ENCODE measurements around the gene DCDC2. TPM values are rescaled to one million over a fixed set of nuclear protein-coding genes. Genes with fewer than 3 reads are reported as not detected.

DCDC2 gene
- total and polyA plus RNA-seq, 4 donors, result 0.51 to 13.0 (median 2.0) TPM

GRCh38 chr6:24330137-24330732, 27.6 kb downstream of the DCDC2 start:
- Histone ChIP-seq H3K9ac (ENCODE audit: low read depth in 1 of 2, low read length in 2 of 2) (no peak overlapping the region), H3K9me3 (ENCODE audit: control insufficient read depth in 4 of 4, low read length in 3 of 4) (no peaks in the 10 kb centered on the region), H3K4me3 (ENCODE audit: low read depth in 1 of 3, low read length in 3 of 3) (no peak overlapping the region), H3K27me3 (ENCODE audit: control insufficient read depth in 4 of 4, insufficient read depth in 4 of 4, low read length in 3 of 4) (no peaks in the 10 kb centered on the region), H3K4me1 (ENCODE audit: control insufficient read depth in 4 of 4, insufficient read depth in 4 of 4, low read length in 3 of 4) (no peaks in the 10 kb centered on the region), H3K27ac (ENCODE audit: low read depth in 1 of 2, low read length in 2 of 2) (no peak overlapping the region), H3K36me3 (ENCODE audit: control insufficient read depth in 4 of 4, insufficient read depth in 3 of 4, low read depth in 1 of 4, low read length in 3 of 4) (no peaks in the 10 kb centered on the region)
- no peak for DNase-seq (ENCODE audit: low spot score)
- TF ChIP-seq RXRA (IDR thresholded peaks at IDR 0.05) (no peak), JUND (IDR thresholded peaks at IDR 0.05) (no peak), SP1 (IDR thresholded peaks at IDR 0.05) (no peak), FOXA1 (IDR thresholded peaks at IDR 0.05) (no peak)
- 36% methylated on average over 4 of the region's 4 CpGs for WGBS

DNA sequence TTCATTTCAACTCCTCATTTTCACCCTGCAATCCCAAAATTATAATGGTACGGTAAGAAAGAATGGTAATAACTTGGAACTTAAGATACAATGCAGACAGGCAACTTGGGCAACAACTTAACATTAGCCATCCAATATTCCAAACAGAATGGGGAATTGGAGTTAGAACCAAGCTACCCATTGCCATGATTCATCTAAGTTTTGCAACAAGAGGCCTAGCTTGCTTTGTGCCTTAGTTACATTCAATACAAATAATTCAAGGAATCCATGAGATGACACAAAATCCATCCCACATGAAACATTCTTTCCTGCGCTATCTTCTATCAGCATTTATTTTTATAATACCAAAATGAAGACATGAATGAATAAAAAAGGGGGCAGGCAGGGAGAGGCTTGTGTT, 28.4 kb downstream of the DCDC2 start:
- Histone ChIP-seq H3K4me1 (ENCODE audit: control insufficient read depth in 4 of 4, insufficient read depth in 4 of 4, low read length in 3 of 4) (no peaks in the 10 kb centered on the region), H3K27ac (ENCODE audit: low read depth in 1 of 2, low read length in 2 of 2) (no peak overlapping the region), H3K9me3 (ENCODE audit: control insufficient read depth in 4 of 4, low read length in 3 of 4) (no peaks in the 10 kb centered on the region), H3K27me3 (ENCODE audit: control insufficient read depth in 4 of 4, insufficient read depth in 4 of 4, low read length in 3 of 4) (no peaks in the 10 kb centered on the region), H3K9ac (ENCODE audit: low read depth in 1 of 2, low read length in 2 of 2) (no peak overlapping the region), H3K36me3 (ENCODE audit: control insufficient read depth in 4 of 4, insufficient read depth in 3 of 4, low read depth in 1 of 4, low read length in 3 of 4) (no peaks in the 10 kb centered on the region), H3K4me3 (ENCODE audit: low read depth in 1 of 3, low read length in 3 of 3) (no peak overlapping the region)
- 68% methylated on average over 2 of the region's 2 CpGs for WGBS
- TF ChIP-seq GABPA (IDR thresholded peaks at IDR 0.05 in 1 of 2, conservative IDR thresholded peaks at IDR 0.05 in 1 of 2) (no peak), FOXA1 (IDR thresholded peaks at IDR 0.05) (no peak), ZBTB33 (IDR thresholded peaks at IDR 0.05) (no peak), EGR1 (IDR thresholded peaks at IDR 0.05; ENCODE audit: low read depth in 2 of 2) (no peak), MAX (IDR thresholded peaks at IDR 0.05) (no peak), HNF4G (IDR thresholded peaks at IDR 0.05) (no peak), HNF4A (conservative IDR thresholded peaks at IDR 0.05) (no peak), YY1 (IDR thresholded peaks at IDR 0.05) (no peak), FOXA2 (IDR thresholded peaks at IDR 0.05) (no peak), JUND (IDR thresholded peaks at IDR 0.05) (no peak)
- TF ChIP-seq, protein P1, sequence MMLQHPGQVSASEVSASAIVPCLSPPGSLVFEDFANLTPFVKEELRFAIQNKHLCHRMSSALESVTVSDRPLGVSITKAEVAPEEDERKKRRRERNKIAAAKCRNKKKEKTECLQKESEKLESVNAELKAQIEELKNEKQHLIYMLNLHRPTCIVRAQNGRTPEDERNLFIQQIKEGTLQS (IDR thresholded peaks at IDR 0.05), result no peak
- no peak for DNase-seq (ENCODE audit: low spot score)

DNA sequence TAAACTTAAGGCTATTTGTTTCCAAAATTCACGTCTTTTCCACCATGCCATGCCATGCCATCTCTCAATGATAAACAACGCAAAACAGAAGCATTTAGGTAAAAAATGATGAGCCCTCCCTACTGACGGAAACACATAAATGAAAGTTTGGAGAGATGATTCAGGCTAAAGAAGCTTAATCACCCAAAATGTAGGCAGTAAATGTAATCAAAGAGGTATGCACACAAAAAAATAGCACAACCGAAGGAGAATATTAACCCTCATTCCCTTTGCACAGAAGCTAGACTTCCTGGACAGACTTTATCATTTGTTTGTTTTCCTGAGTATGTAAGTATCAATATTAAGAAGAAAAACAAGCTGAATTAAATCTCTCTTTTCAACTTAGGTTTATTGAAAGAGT, 28.8 kb downstream of the DCDC2 start:
- Histone ChIP-seq H3K36me3 (ENCODE audit: control insufficient read depth in 4 of 4, insufficient read depth in 3 of 4, low read depth in 1 of 4, low read length in 3 of 4) (no peaks in the 10 kb centered on the region), H3K4me1 (ENCODE audit: control insufficient read depth in 4 of 4, insufficient read depth in 4 of 4, low read length in 3 of 4) (no peaks in the 10 kb centered on the region), H3K9ac (ENCODE audit: low read depth in 1 of 2, low read length in 2 of 2) (no peak overlapping the region), H3K27me3 (ENCODE audit: control insufficient read depth in 4 of 4, insufficient read depth in 4 of 4, low read length in 3 of 4) (no peaks in the 10 kb centered on the region), H3K27ac (ENCODE audit: low read depth in 1 of 2, low read length in 2 of 2) (no peak overlapping the region), H3K9me3 (ENCODE audit: control insufficient read depth in 4 of 4, low read length in 3 of 4) (no peaks in the 10 kb centered on the region), H3K4me3 (ENCODE audit: low read depth in 1 of 3, low read length in 3 of 3) (no peak overlapping the region)
- no peak for TF ChIP-seq MAX (IDR thresholded peaks at IDR 0.05)
- 77% methylated on average over 4 of the region's 4 CpGs for WGBS
- DNase-seq (ENCODE audit: low spot score), result no peak

Data from liver (tissue), 9 donors.